GM18873 (cell line): ENCODE measurements around the gene PARP14.
"Not testable (repeated sequence)": the region's sequence is repeated elsewhere in the genome, so short reads cannot be mapped to it uniquely, and the experiment has no call there.

Experiments
- ATAC-seq: cut with Tn5 transposase; IDR thresholded peaks from one replicate; pipeline ENCODE4 v1.9.1; 2021; ENCODE audit warnings: mild to moderate bottlenecking, moderate library complexity, moderate number of reproducible peaks; ENCODE audit not compliant: unreplicated experiment, low FRiP score

The PARP14 gene

GRCh38 chr3:122719273-122719921, 38.8 kb downstream of the PARP14 start:
- ATAC-seq: no peak

- ATAC-seq: no peak
Observed at GRCh38 chr3:122725106-122725505, 44.5 kb downstream of the PARP14 start.

GRCh38 chr3:122727294-122727693, 46.7 kb downstream of the PARP14 start:
- no peak for ATAC-seq

GRCh38 chr3:122727766-122728165, 47.1 kb downstream of the PARP14 start:
- ATAC-seq: no peak

DNA sequence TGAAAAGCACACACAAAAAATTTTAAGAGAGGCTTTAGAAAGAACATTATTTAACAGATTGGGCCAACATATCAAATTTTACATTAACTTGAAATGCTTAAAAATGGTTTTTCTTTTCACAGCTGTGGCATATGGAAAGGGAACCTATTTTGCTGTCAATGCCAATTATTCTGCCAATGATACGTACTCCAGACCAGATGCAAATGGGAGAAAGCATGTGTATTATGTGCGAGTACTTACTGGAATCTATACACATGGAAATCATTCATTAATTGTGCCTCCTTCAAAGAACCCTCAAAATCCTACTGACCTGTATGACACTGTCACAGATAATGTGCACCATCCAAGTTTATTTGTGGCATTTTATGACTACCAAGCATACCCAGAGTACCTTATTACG, 47.5 kb downstream of the PARP14 start:
- ATAC-seq: no peak

DNA sequence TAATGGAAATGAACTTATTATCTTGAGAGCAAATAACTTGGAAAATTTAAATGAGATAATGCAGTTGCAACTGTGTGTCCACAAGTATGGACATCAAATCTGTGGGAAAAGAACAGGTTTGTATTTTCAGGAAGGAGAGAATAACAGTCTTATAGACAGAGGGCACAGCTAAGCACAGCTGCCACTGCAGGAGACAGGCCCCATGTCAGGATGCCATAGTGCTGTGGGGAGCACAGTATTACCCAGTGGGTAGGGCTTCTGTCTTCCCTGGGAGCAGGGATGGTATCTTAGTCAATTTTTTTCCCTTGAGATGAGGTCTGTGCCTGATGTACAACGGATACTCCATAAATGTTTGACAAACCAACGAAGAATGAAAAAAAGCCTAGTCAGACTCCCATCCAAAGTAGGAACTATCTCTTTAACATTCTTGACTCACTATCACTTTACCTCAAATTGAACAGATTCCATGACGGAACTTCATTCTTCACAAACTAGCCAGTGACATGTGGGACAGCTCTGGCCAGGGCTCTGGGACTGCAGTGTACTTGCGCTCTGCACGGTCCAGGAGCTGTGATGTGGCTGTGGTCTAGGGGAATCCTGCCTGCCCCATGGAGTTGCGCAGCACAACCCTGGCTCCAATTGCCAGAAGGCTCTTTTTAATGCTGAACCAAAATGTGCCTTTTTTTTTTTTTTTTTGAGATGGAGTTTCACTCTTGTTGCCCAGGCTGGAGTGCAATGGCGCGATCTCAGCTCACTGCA, 48.3 kb downstream of the PARP14 start:
- no peak for ATAC-seq

DNA sequence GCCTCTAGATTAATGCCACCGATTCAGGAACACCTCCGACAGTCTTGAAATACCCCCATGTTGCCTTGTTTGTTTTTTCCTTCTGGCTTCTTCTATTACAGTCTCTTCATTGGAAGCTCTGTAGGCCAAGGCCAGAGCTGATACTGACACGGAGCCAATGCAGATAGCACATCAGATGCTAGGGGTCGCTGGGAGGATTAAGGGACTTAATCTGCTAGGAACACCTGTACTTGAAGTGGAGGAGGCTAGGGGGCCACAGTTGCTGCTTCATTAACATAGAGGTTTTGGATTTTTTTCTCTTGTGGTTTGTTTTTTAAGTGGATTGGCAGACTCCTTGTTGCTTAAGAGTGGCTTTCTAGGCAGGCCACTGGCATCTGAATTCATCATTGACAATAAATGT, 49.6 kb downstream of the PARP14 start:
- no peak for ATAC-seq

DNA sequence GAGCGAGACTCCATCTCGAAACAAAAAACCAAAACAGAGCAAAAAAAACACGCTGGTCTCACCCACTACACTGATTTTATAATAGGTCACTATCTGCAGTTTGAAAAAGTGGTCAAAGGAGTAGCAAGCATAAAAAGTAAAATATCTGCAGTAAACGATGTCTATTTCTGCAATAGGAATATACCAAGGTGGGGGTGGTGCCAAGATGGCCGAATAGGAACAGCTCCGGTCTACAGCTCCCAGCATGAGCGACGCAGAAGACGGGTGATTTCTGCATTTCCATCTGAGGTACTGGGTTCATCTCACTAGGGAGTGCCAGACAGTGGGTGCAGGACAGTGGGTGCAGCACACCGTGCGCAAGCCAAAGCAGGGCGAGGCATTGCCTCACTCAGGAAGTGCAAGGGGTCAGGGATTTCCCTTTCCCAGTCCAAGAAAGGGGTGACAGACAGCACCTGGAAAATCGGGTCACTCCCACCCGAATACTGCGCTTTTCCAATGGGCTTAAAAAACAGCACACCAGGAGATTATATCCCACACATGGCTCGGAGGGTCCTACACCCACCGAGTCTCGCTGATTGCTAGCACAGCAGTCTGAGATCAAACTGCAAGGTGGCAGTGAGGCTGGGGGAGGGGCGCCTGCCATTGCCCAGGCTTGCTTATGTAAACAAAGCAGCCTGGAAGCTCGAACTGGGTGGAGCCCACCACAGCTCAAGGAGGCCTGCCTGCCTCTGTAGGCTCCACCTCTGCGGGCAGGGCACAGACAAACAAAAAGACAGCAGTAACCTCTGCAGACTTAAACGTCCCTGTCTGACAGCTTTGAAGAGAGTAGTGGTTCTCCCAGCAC, 52.3 kb downstream of the PARP14 start:
- ATAC-seq: not testable (repeated sequence)

DNA sequence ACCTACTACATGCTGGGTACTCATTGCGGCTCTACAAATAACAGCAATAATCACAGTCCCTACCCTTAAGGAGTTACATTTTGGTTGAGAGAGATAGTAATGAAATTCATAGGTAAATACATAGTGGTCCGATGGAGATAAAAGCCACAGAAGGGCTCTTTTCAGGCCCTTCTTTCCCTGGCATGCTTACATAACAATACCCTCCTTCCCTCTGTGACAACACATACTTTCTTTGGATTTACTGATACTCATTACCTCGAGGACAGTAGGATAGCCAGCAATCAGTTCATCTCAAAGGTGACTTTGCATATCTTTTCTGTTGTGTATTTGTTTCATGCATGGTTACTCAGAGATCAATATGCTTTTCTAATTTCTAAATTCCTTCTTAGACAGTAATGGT, 58.5 kb downstream of the PARP14 start:
- no peak for ATAC-seq

- ATAC-seq: no peak
Observed at GRCh38 chr3:122742234-122742633, 61.6 kb downstream of the PARP14 start.

- ATAC-seq: no peak
Observed at GRCh38 chr3:122743581-122744120, 63.0 kb downstream of the PARP14 start.

DNA sequence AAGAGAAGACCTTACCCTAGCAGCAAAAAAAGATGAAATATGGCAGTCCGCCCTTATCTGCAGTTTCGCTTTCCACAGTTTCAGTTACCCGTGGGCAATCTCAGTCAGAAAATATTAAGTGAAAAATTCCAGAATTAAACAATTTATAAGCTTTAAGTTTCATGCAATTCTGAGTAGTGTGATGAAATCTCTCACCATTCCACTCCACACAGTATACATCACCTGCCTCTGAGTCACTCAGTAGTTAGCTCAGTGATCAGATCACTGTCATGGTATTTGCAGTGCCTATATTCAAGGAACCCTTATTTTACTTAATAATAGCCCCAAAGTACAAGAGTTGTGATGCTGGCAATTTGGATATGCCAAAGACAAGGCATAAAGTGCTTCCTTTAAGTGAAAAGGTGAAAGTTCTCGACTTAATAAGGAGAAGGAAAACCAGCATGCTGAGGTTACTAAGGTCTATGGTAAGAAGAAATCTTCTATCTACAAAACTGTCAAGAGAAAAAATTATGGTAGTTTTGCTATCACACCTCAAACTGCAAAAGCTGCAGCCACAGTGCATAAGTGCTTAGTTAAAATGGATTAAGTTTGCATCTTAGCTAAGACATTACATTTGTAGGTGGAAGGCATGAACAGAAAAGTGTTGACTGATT, 64.9 kb downstream of the PARP14 start:
- ATAC-seq: no peak

DNA sequence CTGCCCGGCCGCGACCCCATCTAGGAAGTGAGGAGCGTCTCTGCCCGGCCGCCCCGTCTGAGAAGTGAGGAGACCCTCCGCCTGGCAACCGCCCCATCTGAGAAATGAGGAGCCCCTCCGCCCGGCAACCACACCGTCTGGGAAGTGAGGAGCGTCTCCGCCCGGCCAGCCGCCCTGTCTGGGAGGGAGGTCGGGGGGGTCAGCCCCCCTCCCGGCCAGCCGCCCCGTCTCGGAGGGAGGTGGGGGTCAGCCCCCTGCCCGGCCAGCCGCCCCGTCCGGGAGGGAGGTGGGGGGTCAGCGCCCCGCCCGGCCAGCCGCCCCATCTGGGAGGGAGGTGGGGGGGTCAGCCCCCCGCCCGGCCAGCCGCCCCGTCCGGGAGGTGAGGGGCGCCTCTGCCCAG, 66.7 kb downstream of the PARP14 start:
- ATAC-seq: not testable (repeated sequence)

DNA sequence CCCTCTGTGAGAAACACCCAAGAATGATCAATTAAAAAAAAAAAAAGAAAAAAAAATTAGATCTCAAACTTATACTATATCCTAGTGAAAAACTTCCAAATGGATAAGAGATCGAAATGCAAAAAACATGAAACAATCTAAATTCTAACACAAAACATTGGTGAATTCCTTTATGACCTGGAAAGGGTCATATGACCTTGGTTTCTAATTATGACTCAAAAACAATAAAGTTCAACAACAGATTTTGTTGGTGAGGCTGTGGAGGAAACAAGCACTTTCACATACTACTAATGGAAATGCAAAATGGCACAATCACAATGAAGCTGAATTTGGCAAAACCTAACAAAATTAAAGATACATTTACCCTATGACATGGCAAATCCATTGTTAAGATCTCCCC, 67.7 kb downstream of the PARP14 start:
- no peak for ATAC-seq

- ATAC-seq: no peak
Observed at GRCh38 chr3:122754929-122755328, 74.3 kb downstream of the PARP14 start.

DNA sequence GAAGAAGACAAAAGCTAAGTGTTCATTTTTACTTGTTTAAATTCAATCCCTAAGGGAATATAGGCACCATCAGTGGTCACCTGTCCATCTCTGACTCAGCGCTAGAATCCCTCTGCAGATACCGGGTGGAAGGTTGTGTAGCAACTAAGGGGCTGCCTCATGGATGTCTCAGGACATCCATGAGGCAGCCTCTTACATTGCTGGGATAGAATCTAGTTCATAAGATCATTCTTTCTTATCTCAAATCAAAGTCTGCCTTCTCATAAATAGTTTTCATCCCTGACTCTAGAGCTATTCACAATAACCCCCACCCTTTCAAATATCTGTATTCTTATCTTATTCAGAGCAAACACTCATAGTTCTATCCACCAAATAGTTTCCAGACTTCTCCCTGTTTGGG, 74.9 kb downstream of the PARP14 start:
- ATAC-seq: no peak

DNA sequence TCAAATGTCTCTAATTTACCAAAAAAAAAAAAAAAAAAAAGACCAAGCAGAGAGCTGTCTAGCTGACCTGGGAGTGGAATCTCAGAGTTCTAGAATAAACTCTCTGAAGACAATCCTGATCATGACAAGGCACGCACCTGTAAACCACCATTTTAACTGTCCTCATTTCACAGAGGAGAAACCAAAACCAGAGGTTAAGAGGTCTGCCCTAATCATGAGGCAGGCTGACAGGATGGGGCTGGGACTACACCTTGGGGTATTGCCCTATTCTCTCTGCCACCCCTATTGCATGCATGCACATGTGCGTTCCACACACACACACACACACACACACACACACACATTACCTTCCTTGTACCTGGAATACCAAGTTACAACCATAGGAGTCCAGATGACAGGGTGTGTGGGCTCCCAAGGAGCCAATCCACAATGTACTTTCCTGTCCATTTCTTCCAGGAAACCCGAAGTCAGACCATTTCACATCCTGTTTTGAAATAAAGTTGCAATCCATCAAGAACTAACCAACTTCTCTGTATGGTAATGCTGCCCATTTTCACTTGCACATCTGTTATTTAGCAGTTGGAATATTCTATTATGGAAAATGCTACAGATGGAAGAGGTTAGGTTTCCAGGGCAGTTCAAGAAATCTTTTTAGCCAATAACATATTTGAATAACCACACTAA, 78.4 kb downstream of the PARP14 start:
- ATAC-seq: no peak

- ATAC-seq: no peak
Observed at GRCh38 chr3:122760453-122761271, 80.0 kb downstream of the PARP14 start.

GRCh38 chr3:122766430-122766829, 85.8 kb downstream of the PARP14 start:
- no peak for ATAC-seq
